Measurements from ENCODE around the gene HAAO. TPM values are rescaled to one million over a fixed set of nuclear protein-coding genes. Genes with fewer than 3 reads are reported as not detected.

The HAAO gene
- total RNA-seq, 2 donors from 2014 or later: 25.3 to 33.7 TPM

DNA sequence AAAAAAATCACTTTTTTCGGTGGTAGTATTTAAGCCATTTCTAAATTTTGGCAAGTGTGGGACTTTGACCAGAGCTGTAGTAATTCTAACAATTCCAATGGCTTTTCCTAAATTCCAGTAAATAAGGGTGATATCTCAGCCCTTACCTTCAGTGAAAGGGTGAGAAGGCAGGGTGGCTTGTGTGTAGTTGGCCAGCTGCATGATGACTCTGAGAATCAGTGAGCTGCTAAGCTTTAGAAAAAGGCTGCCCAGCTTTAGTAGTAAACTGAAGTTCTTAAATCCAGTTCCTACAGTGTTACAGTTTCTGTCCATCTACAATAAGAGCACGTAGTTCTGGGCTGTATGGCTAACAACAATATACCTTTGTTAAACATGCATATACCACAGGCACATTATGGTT is 70.5 kb downstream of the HAAO start:
- DNase-seq (ENCODE audit: low spot score): no peak
- H3K4me1 ChIP-seq (ENCODE audit: control insufficient read depth in 1 of 2, low read depth in 2 of 2): peaks cover 0 to 16% of the 10 kb centered on the region in 2 donors
- no peak overlapping the region for H3K27ac ChIP-seq
- no peaks in the 10 kb centered on the region for H3K9me3 ChIP-seq
- no peaks in the 10 kb centered on the region for H3K36me3 ChIP-seq
- H3K4me3 ChIP-seq: no peak overlapping the region
- TF ChIP-seq, protein P1, sequence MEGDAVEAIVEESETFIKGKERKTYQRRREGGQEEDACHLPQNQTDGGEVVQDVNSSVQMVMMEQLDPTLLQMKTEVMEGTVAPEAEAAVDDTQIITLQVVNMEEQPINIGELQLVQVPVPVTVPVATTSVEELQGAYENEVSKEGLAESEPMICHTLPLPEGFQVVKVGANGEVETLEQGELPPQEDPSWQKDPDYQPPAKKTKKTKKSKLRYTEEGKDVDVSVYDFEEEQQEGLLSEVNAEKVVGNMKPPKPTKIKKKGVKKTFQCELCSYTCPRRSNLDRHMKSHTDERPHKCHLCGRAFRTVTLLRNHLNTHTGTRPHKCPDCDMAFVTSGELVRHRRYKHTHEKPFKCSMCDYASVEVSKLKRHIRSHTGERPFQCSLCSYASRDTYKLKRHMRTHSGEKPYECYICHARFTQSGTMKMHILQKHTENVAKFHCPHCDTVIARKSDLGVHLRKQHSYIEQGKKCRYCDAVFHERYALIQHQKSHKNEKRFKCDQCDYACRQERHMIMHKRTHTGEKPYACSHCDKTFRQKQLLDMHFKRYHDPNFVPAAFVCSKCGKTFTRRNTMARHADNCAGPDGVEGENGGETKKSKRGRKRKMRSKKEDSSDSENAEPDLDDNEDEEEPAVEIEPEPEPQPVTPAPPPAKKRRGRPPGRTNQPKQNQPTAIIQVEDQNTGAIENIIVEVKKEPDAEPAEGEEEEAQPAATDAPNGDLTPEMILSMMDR (IDR thresholded peaks at IDR 0.05): no peak
- no peaks in the 10 kb centered on the region for H3K27me3 ChIP-seq (replicated peaks; ENCODE audit: insufficient read depth)
- no peak for ATAC-seq (ENCODE audit: insufficient number of reproducible peaks, low FRiP score, low read depth)

Other genes with a start within 250 kb of the HAAO start
- gene MTA3, start 224.0 kb downstream of the HAAO start, total RNA-seq: 10 to 100 TPM; 23.0 to 30.8 TPM
- gene OXER1, start 28.4 kb downstream of the HAAO start, total RNA-seq: 1 to 10 TPM; 4.6 to 5.8 TPM